Activated naive CD4-positive, alpha-beta T cell treated with anti-CD3 and anti-CD28 coated beads, Interleukin-2, amount 10 ng/mL, durations not matched to agents 5 hours and 36 hours (primary cell): ENCODE results near the gene TBC1D3. TPM values are rescaled to one million over a fixed set of nuclear protein-coding genes. Genes with fewer than 3 reads are reported as not detected.

ENCODE experiments used
- total RNA-seq, 2 experiments: library from RNA; stranded (reverse); gene quantifications; one replicate each; pipeline ENCODE4 v1.2.3, GENCODE V29; 2021

The TBC1D3 gene
- total RNA-seq = not detected

GRCh38 chr17:38192455-38192854 lies at the start of gene TBC1D3:
TSS of gene TBC1D3 (minus strand) at chr17:38192555. CDS start at chr17:38191029, 1,526 bp downstream.

Other genes starting within 250 kb of the TBC1D3 start
- gene TBC1D3L, start 203.5 kb downstream of the TBC1D3 start, total RNA-seq = 10 to 100 TPM; 22.0 to 22.8 TPM
- gene TBC1D3D, start 188.6 kb downstream of the TBC1D3 start, total RNA-seq = under 1 TPM; 0.22 to 0.63 TPM
- gene TBC1D3C, start 123.9 kb downstream of the TBC1D3 start, total RNA-seq = not detected
- not detected for gene TBC1D3E, start 64.6 kb downstream of the TBC1D3 start, total RNA-seq
- gene MRPL45, start 104.6 kb upstream of the TBC1D3 start, total RNA-seq = 10 to 100 TPM; 33.0 to 34.9 TPM
- gene GPR179, start 151.4 kb upstream of the TBC1D3 start, total RNA-seq = not detected
- 10 to 100 TPM; 13.9 to 16.7 TPM for gene SOCS7, start 159.3 kb upstream of the TBC1D3 start, total RNA-seq
- gene ARHGAP23, start 235.9 kb upstream of the TBC1D3 start, total RNA-seq = under 1 TPM; 0.13 to 0.63 TPM